Large intestine (tissue), 3 donors: ENCODE measurements around the gene ACYP2. TPM values are rescaled to one million over a fixed set of nuclear protein-coding genes. Genes with fewer than 3 reads are reported as not detected.
"Not testable (repeated sequence)": the region's sequence is repeated elsewhere in the genome, so short reads cannot be mapped to it uniquely, and the experiment has no call there.

Experiments
- DNase-seq, 2 donors: peaks; one replicate each; pipeline versions ENCODE4 v3.0.0 to v3.0.0-alpha.2; 2013
- H3K27ac ChIP-seq: one replicate; pipeline ENCODE4 v1.5.1; 2013; ENCODE audit warnings: low read length
- H3K27me3 ChIP-seq: 2 replicates; pipeline ENCODE4 v1.6.1; 2013; ENCODE audit warnings: low read length; ENCODE audit not compliant: control insufficient read depth, insufficient read depth
- H3K36me3 ChIP-seq: 2 replicates; pipeline ENCODE4 v1.6.1; 2013; ENCODE audit warnings: low read length; ENCODE audit not compliant: control insufficient read depth, insufficient read depth
- H3K4me1 ChIP-seq: one replicate; pipeline ENCODE4 v1.6.1; 2013; ENCODE audit warnings: low read length; ENCODE audit not compliant: control insufficient read depth, insufficient read depth
- H3K4me3 ChIP-seq: one replicate; pipeline ENCODE4 v1.5.1; 2013; ENCODE audit warnings: low read length
- H3K9me3 ChIP-seq: one replicate; pipeline ENCODE4 v1.6.1; 2013; ENCODE audit warnings: mild to moderate bottlenecking, low read depth, low read length, moderate library complexity; ENCODE audit not compliant: control insufficient read depth
- WGBS: methylation state at CpG from one replicate; pipeline ENCODE4 v1.1.5; 2013; ENCODE audit warnings: low lambda C conversion rate; ENCODE audit not compliant: insufficient coverage; 5-methylcytosine and 5-hydroxymethylcytosine counted together
- polyA plus RNA-seq: library from polyadenylated mRNA; unstranded; fragments of 120-200 nt; gene quantifications from one replicate; pipeline ENCODE4 v1.2.1, GENCODE V29; 2013

Gene ACYP2
- polyA plus RNA-seq, 1 donor = 13.5 TPM

- WGBS = no CpG with 5 or more reads among the region's 6 CpGs
- no peak overlapping the region for H3K27ac ChIP-seq
- H3K9me3 ChIP-seq = no peaks in the 10 kb centered on the region
- H3K4me3 ChIP-seq = no peak overlapping the region
- no peaks in the 10 kb centered on the region for H3K27me3 ChIP-seq
- no peaks in the 10 kb centered on the region for H3K36me3 ChIP-seq
- DNase-seq = no peak
- H3K4me1 ChIP-seq = peaks cover 3% of the 10 kb centered on the region
These were observed 33.8 kb upstream of the ACYP2 start for GRCh38 chr2:54081574-54081973.

- Histone ChIP-seq H3K36me3 (no peaks in the 10 kb centered on the region), H3K4me1 (peaks cover 3% of the 10 kb centered on the region), H3K4me3 (no peak overlapping the region), H3K27ac (no peak overlapping the region), H3K27me3 (no peaks in the 10 kb centered on the region), H3K9me3 (no peaks in the 10 kb centered on the region)
- no peak for DNase-seq
- WGBS = no CpG with 5 or more reads among the region's 6 CpGs
These were observed 32.4 kb upstream of the ACYP2 start for GRCh38 chr2:54083021-54083420.

- no peak for DNase-seq
- Histone ChIP-seq H3K36me3 (no peaks in the 10 kb centered on the region), H3K9me3 (no peaks in the 10 kb centered on the region), H3K27ac (no peak overlapping the region), H3K4me1 (peaks cover 7% of the 10 kb centered on the region), H3K4me3 (no peak overlapping the region), H3K27me3 (no peaks in the 10 kb centered on the region)
- WGBS = 80% methylated on average over 1 of the region's 1 CpG
These were observed 32.0 kb upstream of the ACYP2 start for GRCh38 chr2:54083445-54083844.

- peaks cover 11% of the 10 kb centered on the region for H3K4me1 ChIP-seq
- H3K9me3 ChIP-seq = no peaks in the 10 kb centered on the region
- H3K4me3 ChIP-seq = no peak overlapping the region
- WGBS = 63% methylated on average over 1 of the region's 3 CpGs
- no peak overlapping the region for H3K27ac ChIP-seq
- H3K27me3 ChIP-seq = no peaks in the 10 kb centered on the region
- H3K36me3 ChIP-seq = no peaks in the 10 kb centered on the region
- DNase-seq = no peak
These were observed 30.8 kb upstream of the ACYP2 start for GRCh38 chr2:54084600-54084999.

GRCh38 chr2:54085069-54085468 lies 30.3 kb upstream of the ACYP2 start:
- Histone ChIP-seq H3K4me3 (no peak overlapping the region), H3K27ac (no peak overlapping the region), H3K36me3 (no peaks in the 10 kb centered on the region), H3K27me3 (no peaks in the 10 kb centered on the region), H3K9me3 (no peaks in the 10 kb centered on the region), H3K4me1 (peaks cover 11% of the 10 kb centered on the region)
- WGBS = no CpG with 5 or more reads among the region's 10 CpGs
- no peak for DNase-seq

- WGBS = no CpG with 5 or more reads among the region's 2 CpGs
- H3K4me3 ChIP-seq = no peak overlapping the region
- no peak for DNase-seq
- H3K36me3 ChIP-seq = no peaks in the 10 kb centered on the region
- no peak overlapping the region for H3K27ac ChIP-seq
- peaks cover 11% of the 10 kb centered on the region for H3K4me1 ChIP-seq
- H3K9me3 ChIP-seq = no peaks in the 10 kb centered on the region
- H3K27me3 ChIP-seq = no peaks in the 10 kb centered on the region
These were observed 29.3 kb upstream of the ACYP2 start for GRCh38 chr2:54086157-54086556.

- WGBS = no CpG with 5 or more reads among the region's 5 CpGs
- Histone ChIP-seq H3K27me3 (no peaks in the 10 kb centered on the region), H3K4me1 (peaks cover 11% of the 10 kb centered on the region), H3K36me3 (no peaks in the 10 kb centered on the region), H3K9me3 (no peaks in the 10 kb centered on the region), H3K27ac (no peak overlapping the region), H3K4me3 (no peak overlapping the region)
- peak in 1 of 2 donors; percentile 36 for DNase-seq
These were observed 27.2 kb upstream of the ACYP2 start for GRCh38 chr2:54088191-54088634.

- 71% methylated on average over 1 of the region's 2 CpGs for WGBS
- peak in 1 of 2 donors; percentile 17 for DNase-seq
- Histone ChIP-seq H3K36me3 (no peaks in the 10 kb centered on the region), H3K4me3 (no peak overlapping the region), H3K9me3 (no peaks in the 10 kb centered on the region), H3K27me3 (no peaks in the 10 kb centered on the region), H3K27ac (no peak overlapping the region), H3K4me1 (peaks cover 11% of the 10 kb centered on the region)
These were observed 26.7 kb upstream of the ACYP2 start for GRCh38 chr2:54088719-54089118.

GRCh38 chr2:54090521-54091117 lies 24.8 kb upstream of the ACYP2 start:
- no peaks in the 10 kb centered on the region for H3K27me3 ChIP-seq
- no peak for DNase-seq
- H3K4me1 ChIP-seq = peaks cover 11% of the 10 kb centered on the region
- no peaks in the 10 kb centered on the region for H3K9me3 ChIP-seq
- 100% methylated on average over 2 of the region's 8 CpGs for WGBS
- H3K27ac ChIP-seq = no peak overlapping the region
- H3K36me3 ChIP-seq = no peaks in the 10 kb centered on the region
- no peak overlapping the region for H3K4me3 ChIP-seq

GRCh38 chr2:54092940-54093339 lies 22.5 kb upstream of the ACYP2 start:
- 100% methylated on average over 1 of the region's 4 CpGs for WGBS
- Histone ChIP-seq H3K27me3 (no peaks in the 10 kb centered on the region), H3K4me3 (no peak overlapping the region), H3K27ac (no peak overlapping the region), H3K9me3 (peaks cover 4% of the 10 kb centered on the region), H3K36me3 (no peaks in the 10 kb centered on the region), H3K4me1 (peaks cover 8% of the 10 kb centered on the region)
- DNase-seq = no peak

GRCh38 chr2:54095406-54095805 lies 20.0 kb upstream of the ACYP2 start:
- not testable (repeated sequence) for H3K4me1 ChIP-seq, H3K4me3 ChIP-seq, H3K36me3 ChIP-seq, DNase-seq, H3K9me3 ChIP-seq, H3K27ac ChIP-seq, H3K27me3 ChIP-seq
- no CpG with 5 or more reads among the region's 30 CpGs for WGBS
